Measurements from ENCODE around the gene ENO3. TPM values are rescaled to one million over a fixed set of nuclear protein-coding genes. Genes with fewer than 3 reads are reported as not detected.
A peak's percentile ranks its signal among the peaks of the same experiment; 100 is the strongest.

Gene ENO3
- total and polyA plus RNA-seq, 2 experiments from 2014 or later, result 18.7 to 30.2 TPM

DNA sequence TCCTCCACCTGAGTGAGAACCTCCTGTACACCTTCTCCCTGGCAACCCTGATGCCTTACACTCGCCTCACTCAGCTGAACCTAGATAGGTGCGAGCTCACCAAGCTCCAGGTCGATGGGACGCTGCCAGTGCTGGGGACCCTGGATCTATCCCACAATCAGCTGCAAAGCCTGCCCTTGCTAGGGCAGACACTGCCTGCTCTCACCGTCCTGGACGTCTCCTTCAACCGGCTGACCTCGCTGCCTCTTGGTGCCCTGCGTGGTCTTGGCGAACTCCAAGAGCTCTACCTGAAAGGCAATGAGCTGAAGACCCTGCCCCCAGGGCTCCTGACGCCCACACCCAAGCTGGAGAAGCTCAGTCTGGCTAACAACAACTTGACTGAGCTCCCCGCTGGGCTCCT, 18.2 kb upstream of the ENO3 start:
- no peaks in the 10 kb centered on the region for H3K27me3 ChIP-seq
- no peak overlapping the region for H3K4me2 ChIP-seq
- no peaks in the 10 kb centered on the region for H3K4me1 ChIP-seq (ENCODE audit: insufficient read depth)
- no peaks in the 10 kb centered on the region for H4K20me1 ChIP-seq (ENCODE audit: insufficient read depth, poor library complexity, severe bottlenecking)
- no peak overlapping the region for H2AFZ ChIP-seq
- TF ChIP-seq EZH2 (IDR thresholded peaks at IDR 0.05; ENCODE audit: borderline replicate concordance), result no peak
- no peak for TF ChIP-seq EZH2phosphoT487 (IDR thresholded peaks at IDR 0.05; ENCODE audit: low read depth, severe bottlenecking, unreplicated experiment)
- TF ChIP-seq, protein P1, sequence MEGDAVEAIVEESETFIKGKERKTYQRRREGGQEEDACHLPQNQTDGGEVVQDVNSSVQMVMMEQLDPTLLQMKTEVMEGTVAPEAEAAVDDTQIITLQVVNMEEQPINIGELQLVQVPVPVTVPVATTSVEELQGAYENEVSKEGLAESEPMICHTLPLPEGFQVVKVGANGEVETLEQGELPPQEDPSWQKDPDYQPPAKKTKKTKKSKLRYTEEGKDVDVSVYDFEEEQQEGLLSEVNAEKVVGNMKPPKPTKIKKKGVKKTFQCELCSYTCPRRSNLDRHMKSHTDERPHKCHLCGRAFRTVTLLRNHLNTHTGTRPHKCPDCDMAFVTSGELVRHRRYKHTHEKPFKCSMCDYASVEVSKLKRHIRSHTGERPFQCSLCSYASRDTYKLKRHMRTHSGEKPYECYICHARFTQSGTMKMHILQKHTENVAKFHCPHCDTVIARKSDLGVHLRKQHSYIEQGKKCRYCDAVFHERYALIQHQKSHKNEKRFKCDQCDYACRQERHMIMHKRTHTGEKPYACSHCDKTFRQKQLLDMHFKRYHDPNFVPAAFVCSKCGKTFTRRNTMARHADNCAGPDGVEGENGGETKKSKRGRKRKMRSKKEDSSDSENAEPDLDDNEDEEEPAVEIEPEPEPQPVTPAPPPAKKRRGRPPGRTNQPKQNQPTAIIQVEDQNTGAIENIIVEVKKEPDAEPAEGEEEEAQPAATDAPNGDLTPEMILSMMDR (IDR thresholded peaks at IDR 0.05; ENCODE audit: poor library complexity), result no peak
- H3K9me2 ChIP-seq (replicated peaks; ENCODE audit: insufficient read depth), result no peaks in the 10 kb centered on the region
- 88% methylated on average over 12 of the region's 12 CpGs for WGBS (ENCODE audit: low lambda C conversion rate, missing lambda C conversion rate)
- H3K79me2 ChIP-seq, result peaks cover 6% of the 10 kb centered on the region
- DNase-seq (ENCODE audit: low spot score), result no peak
- H3K27ac ChIP-seq, result no peak overlapping the region
- H3K36me3 ChIP-seq (replicated peaks; ENCODE audit: insufficient read depth, low read depth), result no peaks in the 10 kb centered on the region
- H3K9me3 ChIP-seq (ENCODE audit: low read depth), result no peaks in the 10 kb centered on the region
- H3K4me3 ChIP-seq, result no peak overlapping the region

DNA sequence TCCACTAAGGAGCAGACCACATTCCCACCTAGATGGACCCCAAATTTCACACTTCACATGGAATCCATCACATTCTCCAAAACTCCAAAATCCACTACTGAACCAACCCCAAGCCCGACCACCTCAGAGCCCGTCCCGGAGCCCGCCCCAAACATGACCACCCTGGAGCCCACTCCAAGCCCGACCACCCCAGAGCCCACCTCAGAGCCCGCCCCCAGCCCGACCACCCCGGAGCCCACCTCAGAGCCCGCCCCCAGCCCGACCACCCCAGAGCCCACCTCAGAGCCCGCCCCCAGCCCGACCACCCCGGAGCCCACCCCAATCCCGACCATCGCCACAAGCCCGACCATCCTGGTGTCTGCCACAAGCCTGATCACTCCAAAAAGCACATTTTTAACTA, 17.3 kb upstream of the ENO3 start:
- peaks cover 6% of the 10 kb centered on the region for H3K4me1 ChIP-seq (ENCODE audit: insufficient read depth)
- H3K36me3 ChIP-seq (replicated peaks; ENCODE audit: insufficient read depth, low read depth), result no peaks in the 10 kb centered on the region
- 91% methylated on average over 9 of the region's 16 CpGs for WGBS (ENCODE audit: low lambda C conversion rate, missing lambda C conversion rate)

DNA sequence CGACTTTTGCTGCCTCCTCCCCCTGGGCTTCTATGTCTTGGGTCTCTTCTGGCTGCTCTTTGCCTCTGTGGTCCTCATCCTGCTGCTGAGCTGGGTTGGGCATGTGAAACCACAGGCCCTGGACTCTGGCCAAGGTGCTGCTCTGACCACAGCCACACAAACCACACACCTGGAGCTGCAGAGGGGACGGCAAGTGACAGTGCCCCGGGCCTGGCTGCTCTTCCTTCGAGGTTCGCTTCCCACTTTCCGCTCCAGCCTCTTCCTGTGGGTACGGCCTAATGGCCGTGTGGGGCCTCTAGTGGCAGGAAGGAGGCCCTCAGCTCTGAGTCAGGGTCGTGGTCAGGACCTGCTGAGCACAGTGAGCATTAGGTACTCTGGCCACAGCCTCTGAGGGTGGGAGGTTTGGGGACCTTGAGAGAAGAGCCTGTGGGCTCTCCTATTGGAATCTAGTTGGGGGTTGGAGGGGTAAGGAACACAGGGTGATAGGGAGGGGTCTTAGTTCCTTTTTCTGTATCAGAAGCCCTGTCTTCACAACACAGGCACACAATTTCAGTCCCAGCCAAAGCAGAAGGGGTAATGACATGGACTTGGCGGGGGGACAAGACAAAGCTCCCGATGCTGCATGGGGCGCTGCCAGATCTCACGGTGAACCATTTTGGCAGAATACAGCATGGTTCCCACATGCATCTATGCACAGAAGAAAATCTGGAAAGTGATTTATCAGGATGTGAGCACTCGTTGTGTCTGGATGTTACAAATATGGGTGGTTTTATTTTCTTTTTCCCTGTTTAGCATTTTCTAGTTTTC, 16.5 kb upstream of the ENO3 start:
- Histone ChIP-seq H3K36me3 (replicated peaks; ENCODE audit: insufficient read depth, low read depth) (no peaks in the 10 kb centered on the region), H4K20me1 (ENCODE audit: insufficient read depth, poor library complexity, severe bottlenecking) (no peaks in the 10 kb centered on the region), H3K9me2 (replicated peaks; ENCODE audit: insufficient read depth) (no peaks in the 10 kb centered on the region), H3K4me3 (no peak overlapping the region), H3K27ac (no peak overlapping the region), H3K9me3 (ENCODE audit: low read depth) (no peaks in the 10 kb centered on the region), H3K79me2 (peaks cover 22% of the 10 kb centered on the region), H3K4me1 (ENCODE audit: insufficient read depth) (peaks cover 12% of the 10 kb centered on the region), H2AFZ (no peak overlapping the region), H3K4me2 (no peak overlapping the region), H3K27me3 (no peaks in the 10 kb centered on the region)
- no peak for TF ChIP-seq EZH2 (IDR thresholded peaks at IDR 0.05; ENCODE audit: borderline replicate concordance)
- TF ChIP-seq, protein P1 (IDR thresholded peaks at IDR 0.05; ENCODE audit: poor library complexity), result peak; percentile 17
- DNase-seq (ENCODE audit: low spot score), result peak; percentile 34
- WGBS (ENCODE audit: low lambda C conversion rate, missing lambda C conversion rate), result 55% methylated on average over 14 of the region's 14 CpGs

More for the DNA sequence above, 17.3 kb upstream of the ENO3 start:
- no peak overlapping the region for H2AFZ ChIP-seq
- H4K20me1 ChIP-seq (ENCODE audit: insufficient read depth, poor library complexity, severe bottlenecking), result no peaks in the 10 kb centered on the region
- peaks cover 15% of the 10 kb centered on the region for H3K79me2 ChIP-seq
- no peak overlapping the region for H3K4me2 ChIP-seq
- no peak overlapping the region for H3K4me3 ChIP-seq
- H3K27ac ChIP-seq, result no peak overlapping the region
- H3K9me3 ChIP-seq (ENCODE audit: low read depth), result no peaks in the 10 kb centered on the region
- TF ChIP-seq, protein P1 (IDR thresholded peaks at IDR 0.05; ENCODE audit: poor library complexity), result no peak
- TF ChIP-seq EZH2 (IDR thresholded peaks at IDR 0.05; ENCODE audit: borderline replicate concordance), result no peak
- TF ChIP-seq EZH2phosphoT487 (IDR thresholded peaks at IDR 0.05; ENCODE audit: low read depth, severe bottlenecking, unreplicated experiment), result no peak
- no peaks in the 10 kb centered on the region for H3K9me2 ChIP-seq (replicated peaks; ENCODE audit: insufficient read depth)
- no peaks in the 10 kb centered on the region for H3K27me3 ChIP-seq
- no peak for DNase-seq (ENCODE audit: low spot score)
